ENCODE measurements around the gene ERO1A. TPM values are rescaled to one million over a fixed set of nuclear protein-coding genes. Genes with fewer than 3 reads are reported as not detected.

ERO1A gene
- total RNA-seq (2012; rRNA removed) (38.0 and 44.6 TPM in 2 replicates), polyA plus RNA-seq (2012; rRNA removed) (23.4 and 29.7 TPM in 2 replicates), Bru-seq, nascent RNA (percentile 66 among the genes with signal in this experiment), BruChase-seq, experiment 1, labeled RNA remaining after a 6-hour chase (percentile 77 among the genes with signal in this experiment), BruChase-seq, experiment 2, labeled RNA remaining after a 2-hour chase (percentile 68 among the genes with signal in this experiment)
- polyA plus RNA-seq (2012; cell fraction: cytosol; rRNA removed) = 24.3 and 49.5 TPM in 2 replicates
- polyA plus RNA-seq (2012; cell fraction: nucleus; rRNA removed; ENCODE audit: low replicate concordance) = 8.9 and 20.0 TPM in 2 replicates
- long read RNA-seq, partial matches to known transcripts = 2 of 10 reads
- long read RNA-seq, other reads (novel, unspliced or antisense) = 8 of 10 reads

- peaks cover 2% of the 10 kb centered on the region for H3K4me1 ChIP-seq (ENCODE audit: control insufficient read depth, insufficient read depth, low read length)
- peak within 1 kb of the TSS; percentile 41 for H2AK5ac ChIP-seq (ENCODE audit: low read depth, low read length)
- peak within 1 kb of the TSS; percentile 30; the same call in 1 of the 3 replicates for H2BK15ac ChIP-seq (ENCODE audit: low read depth, low read length)
- in situ Hi-C loops (cut with MboI; ENCODE audit: low sequenced_read_pairs) (loop anchor here (25.0 kb wide), 1 partner anchor 383 kb away; the partner anchor contains the start of gene PTGER2), dilution Hi-C loops (cut with HindIII; ENCODE audit: low sequenced_read_pairs, unreplicated experiment) (no loop called here), intact Hi-C loops (cut with micrococcal nuclease) (loop anchor here (2.0 kb wide), 1 partner anchor 141 kb away; no protein-coding TSS in a partner anchor)
- H3K4me3 ChIP-seq (ENCODE audit: insufficient read depth, low read depth, low read length) = peak within 1 kb of the TSS; percentile 74
- H3K23ac ChIP-seq (ENCODE audit: low read depth, low read length) = peak within 1 kb of the TSS; percentile 43
- no peaks in the 10 kb centered on the region for H3K36me3 ChIP-seq (ENCODE audit: control insufficient read depth, insufficient read depth, low read length)
- H4K5ac ChIP-seq (ENCODE audit: low read depth, low read length) = peak within 1 kb of the TSS; percentile 95; the same call in 1 of the 2 replicates
- peak within 1 kb of the TSS; percentile 32 for H3K56ac ChIP-seq (ENCODE audit: extremely low read depth, insufficient read depth, low read length)
- peaks cover 3% of the 10 kb centered on the region; the same call in 1 of the 2 replicates for H3K9me1 ChIP-seq (ENCODE audit: insufficient read depth, low read length)
- H2BK20ac ChIP-seq (ENCODE audit: low read depth, low read length) = no peak within 1 kb of the TSS
- peak within 1 kb of the TSS; percentile 94 for H3K9ac ChIP-seq (ENCODE audit: low read depth, low read length)
- H4K20me1 ChIP-seq (ENCODE audit: insufficient read depth, low read length) = peaks cover 31% of the 10 kb centered on the region
- H3K18ac ChIP-seq (ENCODE audit: low read depth, low read length) = peak within 1 kb of the TSS; percentile 78
- POLR2A ChIA-PET (ENCODE audit: unreplicated experiment) = no interaction called here
- peak within 1 kb of the TSS; percentile 96 for H2AFZ ChIP-seq (replicated peaks; ENCODE audit: low read length, poor library complexity)
- H3K4ac ChIP-seq (ENCODE audit: low read depth, low read length) = peak within 1 kb of the TSS; percentile 71
- peak within 1 kb of the TSS; percentile 96 for H3K27ac ChIP-seq (ENCODE audit: insufficient read depth, low read length)
- TF ChIP-seq USF2 (IDR thresholded peaks at IDR 0.05; ENCODE audit: low read depth, low read length) (no peak), CHD1 (IDR thresholded peaks at IDR 0.05; ENCODE audit: low read depth, low read length) (0 out of 2 replicates have a peak, but pooled peaks have one; percentile 73), NFE2L2 (IDR thresholded peaks at IDR 0.05; ENCODE audit: low read depth, low read length) (no peak), MAZ (IDR thresholded peaks at IDR 0.05; ENCODE audit: borderline replicate concordance, low read depth, low read length) (peak; percentile 52; the same call in 1 of the 2 replicates), SMC3 (IDR thresholded peaks at IDR 0.05; ENCODE audit: low read depth, low read length) (no peak), RAD21 (IDR thresholded peaks at IDR 0.05; ENCODE audit: low read length) (no peak), POLR2A (IDR thresholded peaks at IDR 0.05; ENCODE audit: low read depth, low read length) (peak; percentile 78), MXI1 (IDR thresholded peaks at IDR 0.05; ENCODE audit: borderline replicate concordance, low read depth, low read length) (peak; percentile 55; the same call in 1 of the 2 replicates), BHLHE40 (IDR thresholded peaks at IDR 0.05; ENCODE audit: low read depth, low read length) (peak; percentile 71)
- TF ChIP-seq, protein P1, sequence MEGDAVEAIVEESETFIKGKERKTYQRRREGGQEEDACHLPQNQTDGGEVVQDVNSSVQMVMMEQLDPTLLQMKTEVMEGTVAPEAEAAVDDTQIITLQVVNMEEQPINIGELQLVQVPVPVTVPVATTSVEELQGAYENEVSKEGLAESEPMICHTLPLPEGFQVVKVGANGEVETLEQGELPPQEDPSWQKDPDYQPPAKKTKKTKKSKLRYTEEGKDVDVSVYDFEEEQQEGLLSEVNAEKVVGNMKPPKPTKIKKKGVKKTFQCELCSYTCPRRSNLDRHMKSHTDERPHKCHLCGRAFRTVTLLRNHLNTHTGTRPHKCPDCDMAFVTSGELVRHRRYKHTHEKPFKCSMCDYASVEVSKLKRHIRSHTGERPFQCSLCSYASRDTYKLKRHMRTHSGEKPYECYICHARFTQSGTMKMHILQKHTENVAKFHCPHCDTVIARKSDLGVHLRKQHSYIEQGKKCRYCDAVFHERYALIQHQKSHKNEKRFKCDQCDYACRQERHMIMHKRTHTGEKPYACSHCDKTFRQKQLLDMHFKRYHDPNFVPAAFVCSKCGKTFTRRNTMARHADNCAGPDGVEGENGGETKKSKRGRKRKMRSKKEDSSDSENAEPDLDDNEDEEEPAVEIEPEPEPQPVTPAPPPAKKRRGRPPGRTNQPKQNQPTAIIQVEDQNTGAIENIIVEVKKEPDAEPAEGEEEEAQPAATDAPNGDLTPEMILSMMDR (conservative IDR thresholded peaks at IDR 0.05; ENCODE audit: low read depth, low read length) = peak; percentile 21; the same call in 1 of the 2 replicates
- CTCF ChIA-PET = interaction anchor here (1.6 kb wide), 1 partner anchor 12 kb away, joined by 3 read pairs; no protein-coding TSS in a partner anchor
- H4K91ac ChIP-seq (ENCODE audit: insufficient read depth, low read depth, low read length) = peak within 1 kb of the TSS; percentile 36; the same call in 1 of the 2 replicates
- peaks cover 9 to 39% of the 10 kb centered on the region in 2 experiments for H3K79me1 ChIP-seq (ENCODE audit: low read depth in 1 of 2, low read length in 2 of 2)
- WGBS, 2 experiments (ENCODE audit: extremely low coverage in 2 of 2, insufficient read length in 1 of 2) = 0% methylated on average over 10 of the region's 78 CpGs; no CpG with 5 or more reads in 1 of the 2 experiments
- no peaks in the 10 kb centered on the region for H3K27me3 ChIP-seq (ENCODE audit: control insufficient read depth, insufficient read depth, low read length)
- H3K4me2 ChIP-seq (ENCODE audit: low read depth, low read length) = peak within 1 kb of the TSS; percentile 69
- DNase-seq (peak; percentile 83), ATAC-seq (ENCODE audit: low read depth) (peak; percentile 91)
- H3K14ac ChIP-seq (replicated peaks; ENCODE audit: low read depth, low read length) = peak within 1 kb of the TSS; percentile 86
- BruUV-seq (replicated peaks) = TSS peak; percentile 70
- H3K9me3 ChIP-seq (ENCODE audit: control insufficient read depth, insufficient read depth, low read length) = no peaks in the 10 kb centered on the region
- peak within 1 kb of the TSS; percentile 89 to 90 for H4K8ac ChIP-seq (ENCODE audit: low read depth in 2 of 2, low read length in 2 of 2)
- peak within 1 kb of the TSS; percentile 82; the same call in 1 of the 2 replicates for H2BK120ac ChIP-seq (ENCODE audit: low read depth, low read length)
- H2AK9ac ChIP-seq (replicated peaks; ENCODE audit: low read depth, low read length, poor library complexity) = peak within 1 kb of the TSS; percentile 93
- peak within 1 kb of the TSS; percentile 95 for H2BK5ac ChIP-seq (ENCODE audit: low read depth, low read length, poor library complexity, severe bottlenecking)
Observed at GRCh38 chr14:52695481-52696091, at the start of gene ERO1A. TSS of gene ERO1A (minus strand) at chr14:52695558. CDS start at chr14:52695481, 77 bp downstream.
